NB4 (cell line): ENCODE results near the gene CHST15.

ENCODE experiments used
- DNase-seq: peaks from one replicate; pipeline ENCODE4 v3.0.0; 2010; ENCODE audit warnings: low read depth
- H3K4me3 ChIP-seq: one replicate; pipeline ENCODE4 v1.5.1; 2011; ENCODE audit warnings: mild to moderate bottlenecking, low read depth, low read length, moderate library complexity
- CTCF ChIP-seq: IDR thresholded peaks from one replicate; pipeline ENCODE4 v1.5.1; 2012; ENCODE audit warnings: low read depth, low read length
- MAX ChIP-seq: IDR thresholded peaks from 2 replicates; pipeline ENCODE4 v1.6.1; 2011; ENCODE audit warnings: low read depth, low read length
- MYC ChIP-seq: IDR thresholded peaks from 2 replicates; pipeline ENCODE4 v1.6.1; 2011; ENCODE audit warnings: low read depth, low read length
- POLR2A ChIP-seq: IDR thresholded peaks from 2 replicates; pipeline ENCODE4 v1.6.1; 2011; ENCODE audit warnings: mild to moderate bottlenecking; ENCODE audit not compliant: insufficient read length; ENCODE audit errors: extremely low read depth

CHST15 gene

GRCh38 chr10:124027031-124027611, 66.3 kb downstream of the CHST15 start:
- TF ChIP-seq CTCF (no peak), POLR2A (no peak), MAX (no peak)
- no peak for DNase-seq
- no peak overlapping the region for H3K4me3 ChIP-seq

GRCh38 chr10:124026589-124026939, 66.8 kb downstream of the CHST15 start:
- no peak for DNase-seq
- TF ChIP-seq MYC (no peak), POLR2A (no peak), MAX (no peak), CTCF (no peak)
- no peak overlapping the region for H3K4me3 ChIP-seq

GRCh38 chr10:124025660-124026588, 67.5 kb downstream of the CHST15 start:
- no peak for TF ChIP-seq MAX
- TF ChIP-seq MYC, result no peak
- peak; percentile 5 for TF ChIP-seq CTCF
- no peak for TF ChIP-seq POLR2A
- peak; percentile 25 for DNase-seq
- no peak overlapping the region for H3K4me3 ChIP-seq

GRCh38 chr10:124025152-124025551, 68.2 kb downstream of the CHST15 start:
- TF ChIP-seq MAX (no peak), CTCF (no peak), MYC (no peak), POLR2A (no peak)
- no peak for DNase-seq
- no peak overlapping the region for H3K4me3 ChIP-seq

- no peak overlapping the region for H3K4me3 ChIP-seq
- no peak for DNase-seq
- TF ChIP-seq MYC, result no peak
Observed at GRCh38 chr10:124022066-124022465, 71.3 kb downstream of the CHST15 start.

GRCh38 chr10:124020981-124021815, 72.2 kb downstream of the CHST15 start:
- TF ChIP-seq MYC, result no peak
- no peak for TF ChIP-seq MAX
- TF ChIP-seq POLR2A, result no peak
- TF ChIP-seq CTCF, result no peak
- DNase-seq, result peak; percentile 25

More at GRCh38 chr10:124020981-124021815, 72.2 kb downstream of the CHST15 start:
- H3K4me3 ChIP-seq, result no peak overlapping the region
